ENCODE data around the gene MEGF10.

The MEGF10 gene

DNA sequence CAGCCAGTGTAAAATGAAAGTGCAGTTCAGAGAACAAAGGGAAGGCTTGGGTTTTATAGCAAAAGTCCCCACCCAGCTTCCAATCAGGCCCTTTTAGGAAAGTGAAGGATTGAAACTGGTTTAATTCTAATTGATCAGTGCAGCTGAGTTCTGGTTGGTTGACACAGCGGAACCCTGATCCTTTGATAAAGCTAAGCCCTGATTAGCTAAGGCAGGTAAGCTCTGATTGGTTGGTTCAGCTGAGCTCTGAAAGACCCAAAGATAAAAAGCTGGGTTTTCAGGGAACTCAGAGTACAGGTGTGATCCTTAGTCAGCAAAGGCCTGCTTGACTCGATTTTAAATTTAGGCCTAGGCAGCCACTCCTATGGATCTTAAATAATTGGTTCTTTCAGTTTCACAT lies 156.0 kb downstream of the MEGF10 start:
- DNase-seq, result no peak

DNA sequence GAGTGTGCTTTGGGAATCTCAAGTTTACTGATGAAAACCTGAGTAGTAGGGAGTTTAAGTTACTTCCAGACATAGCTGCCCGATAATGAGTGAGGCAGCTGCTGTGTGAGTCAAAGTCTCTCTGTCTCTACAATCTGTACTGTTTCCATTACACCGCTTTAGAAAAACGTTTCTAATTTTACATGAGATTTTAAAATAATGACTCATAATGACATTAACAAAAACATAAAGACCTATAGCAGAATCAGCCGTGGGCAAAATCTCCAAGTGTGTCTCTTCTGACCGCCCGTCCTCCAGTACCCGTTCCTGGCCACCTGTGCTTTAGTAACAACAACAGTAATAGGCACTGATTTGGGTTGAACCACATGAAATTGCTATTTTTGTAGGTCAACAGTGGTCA lies 157.2 kb downstream of the MEGF10 start:
- no peak for DNase-seq

DNA sequence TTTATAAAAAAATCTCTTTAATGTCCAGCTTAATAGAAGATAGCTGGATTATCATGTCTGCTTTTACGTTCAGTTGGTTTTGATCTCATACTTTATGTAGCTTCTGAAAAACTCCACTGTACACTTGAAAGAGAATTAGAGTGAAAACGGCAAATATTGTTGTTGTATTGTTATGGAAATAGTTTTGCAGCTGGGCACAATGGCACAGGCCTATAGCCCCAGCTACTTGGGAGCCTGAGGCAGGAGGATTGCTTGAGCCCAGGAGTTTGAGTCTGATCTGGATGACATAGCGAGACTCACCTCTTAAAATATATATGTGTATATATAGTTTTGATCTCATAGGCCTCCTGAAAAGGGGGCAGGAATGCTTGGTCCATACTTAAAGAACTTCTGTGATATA lies 159.4 kb downstream of the MEGF10 start:
- no peak for DNase-seq

DNA sequence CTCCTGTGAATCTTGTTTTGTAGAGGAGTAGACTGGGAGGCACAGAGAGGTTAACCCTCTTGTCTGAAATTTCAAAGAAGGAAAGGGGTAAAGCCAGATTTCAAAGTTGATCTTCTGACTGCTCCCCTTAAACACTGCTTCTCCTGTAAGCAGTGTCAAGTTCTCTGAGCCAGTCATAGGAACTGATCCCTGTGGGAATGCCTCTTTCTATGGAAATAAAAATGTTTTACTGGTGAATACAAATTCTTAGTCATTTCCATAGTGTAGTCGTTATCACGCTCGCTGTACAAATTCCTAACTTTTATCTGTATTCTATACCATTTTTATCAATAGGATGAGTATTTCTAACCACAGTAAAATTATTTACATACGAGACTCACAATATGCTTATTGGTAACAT lies 160.5 kb downstream of the MEGF10 start:
- no peak for DNase-seq

DNA sequence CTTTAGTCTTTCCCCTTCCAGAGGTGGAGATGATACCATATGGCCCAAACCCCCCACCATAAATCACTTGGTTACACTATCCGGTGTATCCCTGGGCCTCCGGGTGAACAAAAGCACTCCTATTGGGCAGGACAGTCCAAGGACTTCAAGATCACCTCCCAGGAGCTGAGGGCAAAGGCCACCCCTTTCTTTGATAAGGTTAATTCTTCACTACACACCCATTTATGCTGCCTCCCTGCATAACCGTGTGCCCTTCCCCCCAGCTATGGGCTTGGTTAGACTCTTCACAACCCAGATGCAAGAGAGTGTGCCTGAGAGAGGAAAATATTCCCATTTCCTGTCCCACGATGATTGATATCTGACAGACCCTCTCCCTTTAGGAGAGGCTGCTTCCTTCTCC lies 162.0 kb downstream of the MEGF10 start:
- DNase-seq, result no peak

DNA sequence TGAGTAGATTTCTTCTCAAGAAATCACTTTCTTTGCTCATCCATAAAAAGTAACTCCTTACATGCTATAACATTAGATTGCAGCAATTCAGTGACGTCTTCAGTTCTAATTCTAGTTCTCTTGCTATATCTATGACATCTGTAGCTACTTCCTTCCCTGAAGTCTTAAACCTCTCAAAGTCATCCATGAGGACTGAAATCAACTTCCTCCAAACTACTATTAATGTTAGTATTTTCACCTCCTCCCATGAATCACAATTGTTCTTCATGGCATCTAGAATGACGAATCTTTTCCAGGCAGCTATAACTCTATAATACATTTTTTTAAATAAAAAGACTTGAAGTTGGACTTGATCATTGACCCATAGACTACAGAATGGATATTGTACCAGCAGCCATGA lies 180.6 kb downstream of the MEGF10 start:
- DNase-seq, result no peak

DNA sequence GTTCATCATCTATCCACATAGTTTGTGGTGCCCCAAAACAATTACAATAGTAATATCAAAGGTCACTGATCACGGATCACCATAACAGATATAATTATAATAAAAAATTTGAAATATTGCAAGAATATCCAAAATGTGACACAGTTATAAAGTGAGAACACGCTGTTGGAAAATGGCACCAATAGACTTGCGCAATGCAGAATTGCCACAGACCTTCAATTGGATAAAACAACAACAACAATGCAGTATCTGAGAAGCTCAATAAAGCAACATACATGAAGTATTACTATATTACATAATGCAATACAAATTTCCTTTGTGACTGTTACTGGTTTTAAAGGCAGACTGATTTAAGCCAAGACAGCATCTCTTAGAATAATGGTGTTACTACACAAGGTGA lies 182.1 kb downstream of the MEGF10 start:
- DNase-seq, result no peak

DNA sequence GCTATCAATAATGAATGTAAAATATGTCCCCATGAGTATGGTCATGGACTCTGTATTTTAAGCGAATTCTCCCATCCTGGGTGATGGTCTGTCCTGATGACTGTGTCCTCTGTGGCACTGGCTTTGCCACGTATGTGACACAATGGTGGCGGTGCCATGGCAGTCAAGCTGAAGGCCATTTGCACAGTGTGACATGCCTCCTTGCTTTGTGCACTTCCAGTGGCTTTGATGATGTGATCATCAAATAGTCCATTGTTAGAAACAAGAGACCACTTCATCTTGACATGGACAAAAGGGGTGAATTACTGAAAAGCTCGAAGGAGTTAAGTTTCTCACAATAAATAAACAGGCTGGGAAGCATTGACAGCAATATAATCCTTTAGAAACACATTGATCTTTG lies 195.9 kb downstream of the MEGF10 start:
- no peak for DNase-seq

DNA sequence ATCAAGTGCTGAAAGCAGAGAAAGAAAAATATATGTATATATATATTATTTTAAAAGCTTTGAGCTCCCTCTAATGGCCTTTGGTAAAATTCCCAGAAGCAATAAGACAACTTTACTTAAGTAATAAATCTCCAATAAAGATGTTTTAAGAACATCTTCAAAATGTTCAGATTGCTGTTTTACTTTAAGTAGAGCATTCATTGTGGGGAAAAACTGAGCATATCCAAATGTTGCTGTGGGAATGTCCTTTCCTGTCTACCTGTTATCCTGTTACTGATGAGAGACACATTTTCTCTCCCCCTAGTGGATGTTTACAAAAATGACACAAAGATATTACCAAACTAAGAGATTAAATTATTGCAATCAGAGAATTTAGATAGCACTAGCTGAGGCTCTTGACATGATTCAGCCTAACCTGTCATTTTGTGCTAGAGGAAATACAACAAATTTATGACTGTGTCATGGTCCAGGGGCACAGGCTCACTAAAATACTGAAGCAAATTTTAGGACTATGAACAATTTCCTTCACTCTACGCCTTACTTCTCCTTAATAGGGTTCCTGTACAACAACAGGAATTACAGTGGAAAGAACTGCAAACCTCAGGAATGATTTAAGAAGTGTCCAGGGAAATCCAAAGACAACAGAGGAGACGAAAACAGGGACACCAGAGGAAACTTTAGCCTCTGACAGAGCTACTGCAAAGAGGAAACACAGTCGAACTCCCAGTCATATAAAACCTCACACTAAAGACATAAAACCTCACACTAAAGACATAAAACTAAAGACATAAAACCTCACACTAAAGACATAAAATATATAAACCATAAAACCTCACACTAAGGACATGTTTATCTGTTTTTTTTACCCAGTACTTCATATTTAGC lies 202.5 kb downstream of the MEGF10 start:
- peak in 1 of 2 donors; percentile 35 for DNase-seq

DNA sequence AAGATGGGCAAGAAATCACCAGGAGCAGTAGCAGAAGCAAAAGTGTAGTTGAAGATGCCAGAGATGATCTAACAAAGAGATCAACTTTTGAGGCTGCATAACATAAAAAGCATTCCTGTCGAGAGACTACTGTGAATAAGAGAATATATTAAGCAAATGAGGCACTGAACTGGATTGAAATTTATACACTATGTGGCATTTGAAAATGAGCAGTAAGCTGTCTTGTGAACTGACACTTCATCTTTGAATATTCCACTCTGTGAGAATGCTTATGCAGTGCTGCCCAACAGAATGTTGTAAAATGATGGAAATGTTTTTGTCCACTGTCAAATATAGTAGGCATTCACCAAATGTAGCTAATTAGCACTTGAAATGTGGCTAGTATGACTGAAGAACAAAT lies 208.0 kb downstream of the MEGF10 start:
- DNase-seq, result no peak

DNA sequence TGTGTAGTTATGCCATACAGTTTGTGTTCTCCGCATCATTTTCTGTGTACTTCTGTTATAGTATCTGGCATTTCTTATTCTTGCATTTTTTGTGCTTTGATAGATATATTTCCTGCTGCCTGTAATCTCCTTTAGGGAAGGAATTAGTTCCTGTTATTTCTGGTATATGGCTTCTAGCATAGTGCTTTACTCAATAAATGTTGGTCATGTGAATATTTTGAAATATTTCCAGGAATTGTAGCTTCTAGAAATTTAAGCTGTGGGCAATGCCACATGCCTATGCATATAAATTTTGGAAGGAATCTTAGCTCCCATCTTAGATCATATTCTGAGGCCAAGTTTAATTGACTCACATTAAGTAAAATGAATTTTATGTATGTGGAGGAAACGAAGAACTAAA lies 215.3 kb downstream of the MEGF10 start:
- DNase-seq, result no peak

DNA sequence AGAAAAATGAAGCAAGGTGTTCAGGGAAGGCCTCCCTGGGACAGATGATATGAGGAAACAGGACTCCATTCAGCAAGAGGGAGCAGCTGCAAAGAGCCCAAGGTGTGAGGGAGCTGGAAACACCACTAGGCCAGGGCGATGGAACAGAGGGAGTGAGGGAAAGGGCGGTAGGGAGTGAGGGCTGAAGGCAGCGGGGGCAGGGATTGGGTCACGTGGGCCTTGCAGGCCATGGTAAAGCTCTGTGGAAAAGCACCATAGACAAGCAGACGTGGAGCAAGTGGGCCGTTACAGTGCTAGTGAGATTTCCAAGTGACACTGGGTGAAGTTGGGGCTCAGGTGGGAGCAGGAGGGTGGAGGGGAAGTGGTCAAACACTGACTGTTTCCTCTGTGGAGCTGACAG lies 216.0 kb downstream of the MEGF10 start:
- DNase-seq, result no peak

DNA sequence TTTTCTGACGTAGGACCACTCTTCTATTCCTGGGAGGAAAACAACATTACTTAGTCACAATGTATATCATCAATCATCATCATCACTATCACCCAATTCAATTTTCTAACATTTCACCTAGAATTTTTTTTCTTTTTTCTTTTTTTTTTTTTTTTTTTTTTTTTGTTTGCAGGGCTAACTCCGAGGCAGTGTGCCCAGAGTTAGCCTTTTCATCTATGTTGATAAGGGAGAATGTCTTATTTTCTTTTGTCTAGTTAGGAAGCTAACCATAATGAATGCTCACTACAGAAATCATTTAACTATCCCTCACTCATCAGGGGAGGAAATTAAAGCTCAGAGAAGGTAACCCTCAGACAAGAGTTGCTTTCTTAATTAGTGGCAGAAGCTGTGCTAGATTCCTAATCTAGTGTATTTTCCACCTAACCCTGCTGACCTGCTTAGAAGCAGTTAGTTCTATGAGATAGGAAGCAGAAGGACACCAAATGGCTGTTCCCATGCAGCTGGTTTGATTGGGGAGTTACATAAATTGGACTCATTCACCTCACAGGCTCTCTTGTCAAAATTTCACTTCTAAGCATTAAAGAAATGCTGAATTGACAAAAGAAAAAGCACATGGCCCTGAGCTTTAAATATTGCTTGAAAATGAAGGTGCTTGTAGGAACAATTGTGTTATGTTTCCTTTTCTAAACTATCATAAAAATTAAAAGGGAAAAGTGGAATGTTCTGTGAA lies 218.2 kb downstream of the MEGF10 start:
- DNase-seq, result no peak
